HepG2 (cell line): ENCODE measurements around the gene MYO18B. TPM values are rescaled to one million over a fixed set of nuclear protein-coding genes. Genes with fewer than 3 reads are reported as not detected.

Experiments used
- ATAC-seq: fragments of 200-7000 bp; cut with Tn5 transposase; 3 replicates; pipeline ENCODE4 v1.9.1; 2020; ENCODE audit warnings: mild to moderate bottlenecking, moderate library complexity
- BruUV-seq: library from RNA; stranded (reverse); fragments of 400-500 nt; replicated peaks from 2 replicates; lab custom pipeline; 2021; lab: Mats Ljungman, UMichigan
- CTCF ChIA-PET: fragments of 300-600 bp; formaldehyde crosslinking; extraction: SDS; loops from one replicate; lab custom pipeline; 2021; ENCODE audit warnings: low total read pairs, inconsistent platforms, low intra/inter-chr PET ratio; lab: Yijun Ruan, JAX
- POLR2A ChIA-PET: fragments of 350-600 bp; sonication (Branson Sonifier 250); formaldehyde crosslinking; loops from one replicate; lab custom pipeline; 2020; ENCODE audit warnings: antibody characterized with exemption, inconsistent platforms; lab: Yijun Ruan, JAX
- DNase-seq: peaks from one replicate; pipeline ENCODE4 v3.0.0-alpha.2; 2015; ENCODE audit warnings: low spot score
- FAIRE-seq: peaks from 3 replicates; lab custom pipeline; 2011; peaks lifted over from hg19 to GRCh38; lab: Jason Lieb, UNC
- H2AFZ ChIP-seq: one replicate; pipeline ENCODE4 v1.6.1; 2011; ENCODE audit warnings: low read length, inconsistent platforms
- H3K27ac ChIP-seq: fragments of 300-600 bp; 3 replicates; pipeline ENCODE4 v1.8.0; 2011; ENCODE audit warnings: mixed run types, mild to moderate bottlenecking, mixed read lengths, low read length, inconsistent platforms; ENCODE audit not compliant: insufficient read depth; ENCODE audit errors: extremely low read length
- H3K27me3 ChIP-seq, 2 experiments: fragments of 200-600 bp in 1 of 2; 2 replicates in 1 of 2; 3 replicates in 1 of 2; pipeline versions ENCODE4 v1.6.0 to v1.8.0; 2011; ENCODE audit warnings: low read length in 2 of 2, mild to moderate bottlenecking in 2 of 2, moderate library complexity in 2 of 2, inconsistent platforms in 1 of 2; ENCODE audit not compliant: insufficient read depth in 2 of 2, control insufficient read depth in 1 of 2
- H3K36me3 ChIP-seq, 2 experiments: fragments of 200-600 bp in 1 of 2; replicated peaks in 1 of 2; 2 replicates in 1 of 2; 3 replicates in 1 of 2; pipeline versions ENCODE4 v1.5.1 to v1.8.0; 2011; ENCODE audit warnings: low read length in 2 of 2, inconsistent platforms in 1 of 2; ENCODE audit not compliant: insufficient read depth in 2 of 2, control insufficient read depth in 1 of 2
- H3K4me1 ChIP-seq: 2 replicates; pipeline ENCODE4 v1.5.1; 2012; ENCODE audit warnings: low read length, inconsistent platforms; ENCODE audit not compliant: insufficient read depth
- H3K4me2 ChIP-seq: 2 replicates; pipeline ENCODE4 v1.6.0; 2011; ENCODE audit warnings: low read depth, low read length, inconsistent platforms
- H3K4me3 ChIP-seq, 3 experiments: fragments of 200-600 bp in 1 of 3; sonication (generic), shearing (Covaris generic) in 1 of 3; replicated peaks in 1 of 3; 2 replicates each; pipeline ENCODE4 v1.5.1; 2011 to 2016; ENCODE audit warnings: low read length in 3 of 3, inconsistent platforms in 2 of 3, low read depth in 2 of 3, mild to moderate bottlenecking in 2 of 3, control low read depth in 1 of 3, mixed read lengths in 1 of 3; ENCODE audit not compliant: insufficient read depth in 1 of 3
- H3K79me2 ChIP-seq: one replicate; pipeline ENCODE4 v1.6.1; 2011; ENCODE audit warnings: low read length, inconsistent platforms; ENCODE audit not compliant: insufficient read depth
- H3K9ac ChIP-seq: 2 replicates; pipeline ENCODE4 v1.6.0; 2011; ENCODE audit warnings: mild to moderate bottlenecking, low read depth, low read length, inconsistent platforms; ENCODE audit not compliant: insufficient read depth
- H3K9me3 ChIP-seq: 2 replicates; pipeline ENCODE4 v1.5.1; 2012; ENCODE audit warnings: mild to moderate bottlenecking, low read length
- H4K20me1 ChIP-seq: 2 replicates; pipeline ENCODE4 v1.6.0; 2011; ENCODE audit warnings: inconsistent platforms, mild to moderate bottlenecking, low read length, moderate library complexity; ENCODE audit not compliant: insufficient read depth
- JDP2 ChIP-seq: sonication (generic); formaldehyde crosslinking; IDR thresholded peaks from 2 replicates; pipeline ENCODE4 v1.8.1; 2022; ENCODE audit warnings: missing genetic modification reagents, borderline replicate concordance
- KDM1A ChIP-seq: IDR thresholded peaks from 2 replicates; pipeline ENCODE4 v1.6.1; 2016; ENCODE audit warnings: missing compliant biosample characterization
- KDM5B ChIP-seq: sonication (generic); formaldehyde crosslinking; IDR thresholded peaks from 2 replicates; pipeline ENCODE4 v1.4.0; 2020; ENCODE audit warnings: missing genetic modification reagents, mild to moderate bottlenecking, borderline replicate concordance
- MED1 ChIP-seq: sonication (generic); formaldehyde crosslinking; IDR thresholded peaks from 2 replicates; pipeline ENCODE4 v1.4.0; 2020; ENCODE audit warnings: missing genetic modification reagents
- PAX8 ChIP-seq: sonication (generic); formaldehyde crosslinking; IDR thresholded peaks from 2 replicates; pipeline ENCODE4 v1.8.0; 2022; ENCODE audit warnings: mild to moderate bottlenecking, missing genetic modification reagents, borderline replicate concordance
- PLRG1 ChIP-seq: fragments of 450-650 bp; conservative IDR thresholded peaks from 2 replicates; pipeline ENCODE4 v1.6.1; 2016
- RCOR2 ChIP-seq: IDR thresholded peaks from 2 replicates; pipeline ENCODE4 v1.6.1; 2016; ENCODE audit warnings: missing biosample characterization, missing genetic modification reagents
- RELA ChIP-seq: sonication (generic); formaldehyde crosslinking; IDR thresholded peaks from 2 replicates; pipeline ENCODE4 v1.4.0; 2020; ENCODE audit warnings: missing genetic modification reagents
- ZNF724P ChIP-seq: sonication (generic); formaldehyde crosslinking; IDR thresholded peaks from 2 replicates; pipeline ENCODE4 v1.8.0; 2022; ENCODE audit warnings: missing genetic modification reagents, borderline replicate concordance
- WGBS: methylation state at CpG from one replicate; pipeline ENCODE4 v1.1.6; 2017; ENCODE audit warnings: low lambda C conversion rate; 5-methylcytosine and 5-hydroxymethylcytosine counted together
- in situ Hi-C: cut with HindIII; loops from 2 replicates; pipeline ENCODE4 v1.10.0; 2017; ENCODE audit warnings: low pct_unique_long_range_greater_than_20kb; ENCODE audit not compliant: extremely low pct_ligation_motif_present
- intact Hi-C: fragments of 100-400 bp; cut with micrococcal nuclease; formaldehyde crosslinking; loops from one replicate; pipeline ENCODE4 v1.10.0; 2022; ENCODE audit not compliant: unreplicated experiment
- polyA plus RNA-seq, 8 experiments: library from polyadenylated mRNA; depleted of rRNA in 3 of 8; stranded (reverse) in 7 of 8; unstranded in 1 of 8; fragments of >200 nt; fragmentation: Illumina TruSeq in 4 of 8; extraction: Trizol in 4 of 8; gene quantifications; 2 replicates each; pipeline versions ENCODE4 v1.2.1 to v1.2.3, GENCODE V29; 2011 to 2016; ENCODE audit warnings: low read depth in 4 of 8, missing spikeins in 1 of 8, mixed read lengths in 1 of 8; ENCODE audit not compliant: insufficient read depth in 1 of 8
- total RNA-seq, 5 experiments: library from RNA; depleted of rRNA; stranded (reverse); fragments of >200 nt; fragmentation: Illumina TruSeq; extraction: Trizol; gene quantifications; 2 replicates each; pipeline ENCODE4 v1.2.3, GENCODE V29; 2016; ENCODE audit warnings: low read depth in 1 of 5
- TF ChIP-seq, protein P1 (sequence below): sonication (generic); formaldehyde crosslinking; IDR thresholded peaks from 2 replicates; pipeline ENCODE4 v1.8.0; 2022; ENCODE audit warnings: mild to moderate bottlenecking, missing genetic modification reagents; ENCODE audit not compliant: insufficient replicate concordance
- TF ChIP-seq, protein P2 (sequence below): IDR thresholded peaks from 2 replicates; pipeline ENCODE4 v1.6.1; 2016; ENCODE audit warnings: low read depth, borderline replicate concordance
- TF ChIP-seq, protein P3 (sequence below): sonication (generic); formaldehyde crosslinking; IDR thresholded peaks from 2 replicates; pipeline ENCODE4 v1.4.0; 2020; ENCODE audit warnings: missing genetic modification reagents
- TF ChIP-seq, protein P4 (sequence below): sonication (generic); formaldehyde crosslinking; IDR thresholded peaks from 2 replicates; pipeline ENCODE4 v1.4.0; 2020; ENCODE audit warnings: mild to moderate bottlenecking, low read depth, missing genetic modification reagents

MYO18B gene
- total and polyA plus RNA-seq, 2 of the 13 experiments (the other 11 are each of a cell fraction or from before 2014, with no cell fraction given) = 0.01 TPM; not detected in 1

DNA sequence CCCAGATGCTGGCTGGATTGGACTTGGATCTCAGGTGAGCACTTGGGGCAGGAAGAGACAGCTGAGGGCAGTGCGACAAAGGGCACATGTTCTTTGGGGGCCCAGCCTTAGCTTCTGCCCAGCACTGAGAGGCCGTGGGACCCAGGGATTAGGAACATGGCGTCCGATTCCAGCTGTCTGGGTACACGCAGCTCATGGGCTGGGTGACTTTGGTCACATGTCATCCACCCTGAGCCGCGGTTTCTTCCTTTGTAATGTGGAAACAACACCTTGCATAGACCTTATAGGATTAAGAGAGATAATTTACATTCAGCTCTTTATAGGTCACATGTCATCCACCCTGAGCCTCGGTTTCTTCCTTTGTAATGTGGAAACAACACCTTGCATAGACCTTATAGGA lies 39.8 kb downstream of the MYO18B start:
- 53% methylated on average over 7 of the region's 8 CpGs for WGBS
- Histone ChIP-seq H3K4me3 (no peak overlapping the region), H3K4me1 (no peaks in the 10 kb centered on the region), H3K27me3 (peaks cover 0 to 7% of the 10 kb centered on the region in 2 experiments; a peak in 1 of 5 replicates), H3K36me3 (no peaks in the 10 kb centered on the region), H3K9ac (no peak overlapping the region), H2AFZ (no peak overlapping the region), H4K20me1 (no peaks in the 10 kb centered on the region), H3K27ac (no peak overlapping the region), H3K4me2 (peak overlapping the region; percentile 42; the same call in 1 of the 2 replicates), H3K79me2 (no peaks in the 10 kb centered on the region), H3K9me3 (no peaks in the 10 kb centered on the region)
- in situ Hi-C loops = no loop called here
- intact Hi-C loops = no loop called here
- no peak for FAIRE-seq
- no peak for DNase-seq
- no TSS peak for BruUV-seq
- no peak for ATAC-seq
- CTCF ChIA-PET = no interaction called here
- POLR2A ChIA-PET = no interaction called here
- TF ChIP-seq RCOR2 (CRISPR knock-in tag) (no peak), JDP2 (CRISPR knock-in tag) (no peak), ZNF724P (CRISPR knock-in tag) (no peak), MED1 (no peak), PLRG1 (no peak), KDM5B (CRISPR knock-in tag) (no peak), RELA (CRISPR knock-in tag) (no peak), KDM1A (CRISPR knock-in tag) (no peak), PAX8 (CRISPR knock-in tag) (no peak)
- TF ChIP-seq, protein P1, sequence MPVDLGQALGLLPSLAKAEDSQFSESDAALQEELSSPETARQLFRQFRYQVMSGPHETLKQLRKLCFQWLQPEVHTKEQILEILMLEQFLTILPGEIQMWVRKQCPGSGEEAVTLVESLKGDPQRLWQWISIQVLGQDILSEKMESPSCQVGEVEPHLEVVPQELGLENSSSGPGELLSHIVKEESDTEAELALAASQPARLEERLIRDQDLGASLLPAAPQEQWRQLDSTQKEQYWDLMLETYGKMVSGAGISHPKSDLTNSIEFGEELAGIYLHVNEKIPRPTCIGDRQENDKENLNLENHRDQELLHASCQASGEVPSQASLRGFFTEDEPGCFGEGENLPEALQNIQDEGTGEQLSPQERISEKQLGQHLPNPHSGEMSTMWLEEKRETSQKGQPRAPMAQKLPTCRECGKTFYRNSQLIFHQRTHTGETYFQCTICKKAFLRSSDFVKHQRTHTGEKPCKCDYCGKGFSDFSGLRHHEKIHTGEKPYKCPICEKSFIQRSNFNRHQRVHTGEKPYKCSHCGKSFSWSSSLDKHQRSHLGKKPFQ = no peak
- TF ChIP-seq, protein P2, sequence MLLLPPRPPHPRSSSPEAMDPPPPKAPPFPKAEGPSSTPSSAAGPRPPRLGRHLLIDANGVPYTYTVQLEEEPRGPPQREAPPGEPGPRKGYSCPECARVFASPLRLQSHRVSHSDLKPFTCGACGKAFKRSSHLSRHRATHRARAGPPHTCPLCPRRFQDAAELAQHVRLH (CRISPR knock-in tag) = no peak
- TF ChIP-seq, protein P3, sequence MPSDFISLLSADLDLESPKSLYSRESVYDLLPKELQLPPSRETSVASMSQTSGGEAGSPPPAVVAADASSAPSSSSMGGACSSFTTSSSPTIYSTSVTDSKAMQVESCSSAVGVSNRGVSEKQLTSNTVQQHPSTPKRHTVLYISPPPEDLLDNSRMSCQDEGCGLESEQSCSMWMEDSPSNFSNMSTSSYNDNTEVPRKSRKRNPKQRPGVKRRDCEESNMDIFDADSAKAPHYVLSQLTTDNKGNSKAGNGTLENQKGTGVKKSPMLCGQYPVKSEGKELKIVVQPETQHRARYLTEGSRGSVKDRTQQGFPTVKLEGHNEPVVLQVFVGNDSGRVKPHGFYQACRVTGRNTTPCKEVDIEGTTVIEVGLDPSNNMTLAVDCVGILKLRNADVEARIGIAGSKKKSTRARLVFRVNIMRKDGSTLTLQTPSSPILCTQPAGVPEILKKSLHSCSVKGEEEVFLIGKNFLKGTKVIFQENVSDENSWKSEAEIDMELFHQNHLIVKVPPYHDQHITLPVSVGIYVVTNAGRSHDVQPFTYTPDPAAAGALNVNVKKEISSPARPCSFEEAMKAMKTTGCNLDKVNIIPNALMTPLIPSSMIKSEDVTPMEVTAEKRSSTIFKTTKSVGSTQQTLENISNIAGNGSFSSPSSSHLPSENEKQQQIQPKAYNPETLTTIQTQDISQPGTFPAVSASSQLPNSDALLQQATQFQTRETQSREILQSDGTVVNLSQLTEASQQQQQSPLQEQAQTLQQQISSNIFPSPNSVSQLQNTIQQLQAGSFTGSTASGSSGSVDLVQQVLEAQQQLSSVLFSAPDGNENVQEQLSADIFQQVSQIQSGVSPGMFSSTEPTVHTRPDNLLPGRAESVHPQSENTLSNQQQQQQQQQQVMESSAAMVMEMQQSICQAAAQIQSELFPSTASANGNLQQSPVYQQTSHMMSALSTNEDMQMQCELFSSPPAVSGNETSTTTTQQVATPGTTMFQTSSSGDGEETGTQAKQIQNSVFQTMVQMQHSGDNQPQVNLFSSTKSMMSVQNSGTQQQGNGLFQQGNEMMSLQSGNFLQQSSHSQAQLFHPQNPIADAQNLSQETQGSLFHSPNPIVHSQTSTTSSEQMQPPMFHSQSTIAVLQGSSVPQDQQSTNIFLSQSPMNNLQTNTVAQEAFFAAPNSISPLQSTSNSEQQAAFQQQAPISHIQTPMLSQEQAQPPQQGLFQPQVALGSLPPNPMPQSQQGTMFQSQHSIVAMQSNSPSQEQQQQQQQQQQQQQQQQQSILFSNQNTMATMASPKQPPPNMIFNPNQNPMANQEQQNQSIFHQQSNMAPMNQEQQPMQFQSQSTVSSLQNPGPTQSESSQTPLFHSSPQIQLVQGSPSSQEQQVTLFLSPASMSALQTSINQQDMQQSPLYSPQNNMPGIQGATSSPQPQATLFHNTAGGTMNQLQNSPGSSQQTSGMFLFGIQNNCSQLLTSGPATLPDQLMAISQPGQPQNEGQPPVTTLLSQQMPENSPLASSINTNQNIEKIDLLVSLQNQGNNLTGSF (CRISPR knock-in tag) = no peak
- TF ChIP-seq, protein P4, sequence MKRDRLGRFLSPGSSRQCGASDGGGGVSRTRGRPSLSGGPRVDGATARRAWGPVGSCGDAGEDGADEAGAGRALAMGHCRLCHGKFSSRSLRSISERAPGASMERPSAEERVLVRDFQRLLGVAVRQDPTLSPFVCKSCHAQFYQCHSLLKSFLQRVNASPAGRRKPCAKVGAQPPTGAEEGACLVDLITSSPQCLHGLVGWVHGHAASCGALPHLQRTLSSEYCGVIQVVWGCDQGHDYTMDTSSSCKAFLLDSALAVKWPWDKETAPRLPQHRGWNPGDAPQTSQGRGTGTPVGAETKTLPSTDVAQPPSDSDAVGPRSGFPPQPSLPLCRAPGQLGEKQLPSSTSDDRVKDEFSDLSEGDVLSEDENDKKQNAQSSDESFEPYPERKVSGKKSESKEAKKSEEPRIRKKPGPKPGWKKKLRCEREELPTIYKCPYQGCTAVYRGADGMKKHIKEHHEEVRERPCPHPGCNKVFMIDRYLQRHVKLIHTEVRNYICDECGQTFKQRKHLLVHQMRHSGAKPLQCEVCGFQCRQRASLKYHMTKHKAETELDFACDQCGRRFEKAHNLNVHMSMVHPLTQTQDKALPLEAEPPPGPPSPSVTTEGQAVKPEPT = no peak
